ENCODE measurements around the gene ARHGEF26.

- TF ChIP-seq GATA3 (IDR thresholded peaks at IDR 0.05; ENCODE audit: low read depth, low read length) (no peak), GATA2 (IDR thresholded peaks at IDR 0.05; ENCODE audit: low read depth, low read length) (no peak)
These were observed 119.0 kb downstream of the ARHGEF26 start for GRCh38 chr3:154240235-154240634.

Measured in SH-SY5Y (cell line).